Stimulated activated CD8-positive, alpha-beta memory T cell treated with anti-CD3 and anti-CD28 coated beads, Interleukin-15, amount 100 ng/mL, for 4 hours (primary cell): ENCODE data around the gene ADD3.
"Not testable (repeated sequence)": the region's sequence is repeated elsewhere in the genome, so short reads cannot be mapped to it uniquely, and the experiment has no call there.

ENCODE experiments used
- DNase-seq, 2 donors: peaks; one replicate each; pipeline ENCODE4 v3.0.0-alpha.2; 2020; ENCODE audit warnings: low read depth in 2 of 2

ADD3 gene

GRCh38 chr10:110105873-110106272 is 98.1 kb downstream of the ADD3 start:
- DNase-seq: no peak

DNA sequence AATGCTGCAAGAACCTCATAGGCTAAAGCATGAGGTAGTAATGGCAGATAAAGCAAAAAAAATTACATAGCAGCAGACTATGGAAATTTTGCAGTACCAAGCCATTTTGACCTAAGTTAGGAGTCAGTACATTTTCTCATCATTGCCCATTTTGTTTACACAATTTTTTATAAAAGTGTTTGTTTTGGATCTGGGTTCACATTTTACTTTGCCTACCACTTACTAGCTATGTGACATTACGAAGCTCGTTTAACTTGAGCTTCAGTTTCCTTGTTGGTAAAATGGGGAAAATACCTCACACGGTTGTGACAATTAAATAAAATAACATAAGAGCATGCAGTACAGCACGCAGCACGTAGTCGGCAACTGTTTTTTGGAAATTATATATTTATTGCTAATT is 99.6 kb downstream of the ADD3 start:
- DNase-seq: no peak

DNA sequence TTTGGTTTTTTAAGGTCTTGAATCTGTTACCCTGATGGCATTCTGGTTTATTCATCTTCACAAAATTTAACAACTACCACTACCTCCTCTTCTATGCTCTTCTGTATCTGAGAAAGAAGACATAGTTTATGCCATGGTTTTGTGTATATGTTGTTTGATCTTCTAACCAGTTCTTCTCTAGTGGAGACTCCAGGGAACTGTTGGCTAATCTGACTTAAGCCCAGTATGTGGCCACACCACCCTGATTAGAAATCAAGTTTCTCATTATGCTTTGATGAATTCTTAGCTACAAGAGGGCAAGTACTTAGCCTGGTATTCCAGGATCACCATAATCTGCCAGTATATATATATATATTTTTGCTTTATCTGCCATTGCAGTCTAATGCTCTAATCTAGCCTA is 100.1 kb downstream of the ADD3 start:
- no peak for DNase-seq

DNA sequence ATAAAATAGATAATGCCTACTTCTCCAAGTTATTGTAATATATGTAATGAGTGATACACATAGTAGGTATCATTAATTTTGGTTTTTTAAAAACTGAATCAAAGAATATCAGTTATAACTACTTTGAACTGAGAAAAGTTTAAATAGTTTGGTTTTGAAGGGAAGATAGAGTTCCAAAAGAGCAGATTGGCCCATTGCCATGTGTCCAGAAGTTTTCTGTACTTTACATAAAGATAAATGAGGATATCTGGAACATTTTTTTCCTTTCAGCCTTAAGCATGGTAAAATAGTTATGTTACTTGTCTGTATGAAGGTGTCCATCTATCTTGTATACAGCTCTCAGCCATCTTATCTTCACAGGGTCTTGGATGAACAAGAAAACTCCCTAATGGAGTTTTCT is 101.7 kb downstream of the ADD3 start:
- DNase-seq: no peak

DNA sequence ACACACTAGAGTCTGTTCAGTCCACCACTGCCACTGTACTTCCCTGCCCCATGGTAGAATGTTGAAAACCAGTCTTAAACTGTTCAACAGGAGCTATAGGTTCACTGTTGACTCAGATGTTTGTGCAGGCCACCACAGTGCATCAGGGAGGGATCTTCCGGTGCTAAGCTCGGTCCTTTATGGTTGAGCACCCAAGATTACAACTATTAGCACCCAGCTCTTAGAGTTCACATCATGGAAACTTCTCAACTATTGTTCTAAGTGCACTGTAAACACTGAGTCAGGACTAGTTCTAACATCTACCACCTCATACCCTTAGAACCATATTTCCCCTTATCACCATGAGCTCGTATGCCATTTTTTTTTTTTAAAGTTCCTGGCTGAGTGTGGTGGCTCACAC is 102.6 kb downstream of the ADD3 start:
- DNase-seq: no peak

DNA sequence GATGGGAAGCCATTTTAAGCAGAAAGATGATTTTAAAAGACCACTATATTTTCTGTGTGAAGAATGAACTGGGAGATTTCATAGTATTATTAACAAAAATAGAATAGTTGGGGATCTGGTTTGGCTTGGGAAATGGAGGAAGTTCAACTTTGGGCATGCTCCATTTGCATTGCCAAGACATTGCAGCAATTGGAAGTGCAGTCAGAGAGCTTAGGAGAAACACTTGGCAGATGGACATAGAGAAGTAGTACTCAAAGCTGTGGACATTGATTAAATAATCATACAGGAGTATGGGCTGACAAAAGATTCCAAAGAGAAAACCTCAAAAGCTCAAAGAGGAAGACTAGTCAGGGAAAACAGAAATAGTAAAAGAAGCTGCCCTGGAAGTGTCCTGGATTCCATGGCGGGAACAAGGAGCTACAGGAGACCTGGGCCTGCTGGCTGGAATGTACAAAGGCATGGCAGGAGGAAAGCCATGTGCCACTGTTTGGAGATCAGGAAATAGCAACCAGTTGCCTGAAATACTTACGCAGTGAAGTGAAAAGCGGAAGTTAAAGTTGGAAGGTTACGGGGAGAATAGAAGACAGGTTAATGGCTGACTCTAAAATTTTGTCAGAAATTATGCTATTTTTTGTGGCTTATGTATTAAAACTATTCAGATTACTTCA is 106.0 kb downstream of the ADD3 start:
- DNase-seq: no peak

GRCh38 chr10:110114668-110115067 is 106.9 kb downstream of the ADD3 start:
- DNase-seq: not testable (repeated sequence)

DNA sequence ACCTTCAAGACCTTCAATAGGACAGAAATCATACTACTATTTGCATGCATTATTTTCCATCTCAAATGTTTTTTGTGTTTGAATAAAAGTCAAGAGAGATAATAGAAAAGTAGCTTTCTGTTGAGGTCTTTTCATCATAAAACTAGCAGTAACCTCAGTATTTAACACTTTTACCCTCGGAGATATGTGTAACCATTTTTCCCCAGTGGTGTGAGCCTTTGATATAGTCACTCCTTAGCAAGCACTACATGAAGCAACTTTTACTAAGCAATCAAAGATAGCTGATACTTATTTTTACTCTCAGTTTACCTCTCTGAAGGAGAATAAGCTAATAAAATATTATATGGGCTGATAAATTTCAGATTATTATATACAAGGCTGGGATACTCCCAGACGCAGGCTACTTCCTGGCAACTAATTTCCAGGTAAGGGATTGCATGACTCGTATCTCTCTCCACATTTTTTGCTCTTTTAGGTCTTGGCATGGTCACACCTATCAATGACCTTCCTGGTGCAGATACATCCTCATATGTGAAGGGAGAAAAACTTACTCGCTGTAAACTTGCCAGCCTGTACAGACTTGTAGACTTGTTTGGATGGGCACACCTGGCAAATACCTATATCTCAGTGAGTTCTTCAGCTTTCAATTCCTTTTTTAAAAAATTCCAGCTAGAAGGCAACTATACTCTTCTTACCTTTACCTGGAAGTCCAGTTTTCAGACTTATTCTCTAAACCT is 108.2 kb downstream of the ADD3 start:
- no peak for DNase-seq

DNA sequence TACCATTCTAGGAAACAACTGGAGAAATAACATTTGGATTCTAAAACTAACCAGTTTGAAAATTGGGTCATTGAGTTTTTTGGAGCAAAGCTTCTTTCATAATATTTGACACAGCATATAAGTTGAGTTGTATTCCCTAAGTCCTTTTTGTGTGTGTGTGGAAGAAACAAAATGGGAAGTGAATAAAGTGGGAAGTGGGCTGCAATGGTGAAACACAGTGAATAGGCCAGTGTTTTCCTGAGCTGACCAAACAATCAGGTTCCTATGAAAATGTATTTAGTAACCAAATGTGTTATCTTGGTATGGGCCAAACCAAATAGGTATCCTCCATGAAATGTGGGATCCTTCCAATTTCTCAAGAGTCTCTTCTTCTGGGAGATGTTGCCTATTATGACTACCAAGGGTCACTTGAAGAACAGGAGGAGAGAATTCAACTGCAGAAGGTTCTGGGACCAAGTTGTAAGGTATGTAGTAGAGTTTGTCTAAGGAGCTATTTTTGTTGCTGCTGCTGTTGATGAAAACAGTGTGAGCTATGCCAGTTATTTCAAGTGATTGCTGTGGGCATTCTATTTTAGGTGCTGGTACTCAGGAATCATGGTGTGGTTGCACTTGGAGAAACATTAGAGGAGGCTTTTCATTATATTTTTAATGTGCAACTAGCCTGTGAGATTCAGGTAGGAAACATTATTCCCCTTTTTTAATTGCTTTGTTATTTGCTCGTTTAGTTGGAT is 111.3 kb downstream of the ADD3 start:
- no peak for DNase-seq

DNA sequence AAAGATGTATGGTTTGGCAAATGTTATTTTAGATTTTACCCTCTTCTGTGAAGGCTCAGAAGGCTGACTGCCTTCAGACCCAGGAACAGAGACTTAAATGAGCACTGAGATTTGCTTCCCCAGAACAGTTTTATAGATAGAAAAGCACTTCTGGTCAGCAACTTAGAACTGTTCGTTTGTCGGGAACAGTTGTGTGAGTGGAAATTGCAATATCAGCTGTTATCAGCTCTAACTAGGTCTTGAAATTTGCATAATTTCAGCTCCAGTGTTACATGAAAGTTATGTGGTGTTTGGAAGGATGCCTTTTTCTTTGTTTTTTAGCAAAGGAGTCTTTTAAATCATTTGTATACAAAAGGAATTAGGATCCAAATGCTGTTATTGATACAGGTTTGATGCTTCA is 115.8 kb downstream of the ADD3 start:
- DNase-seq: no peak

DNA sequence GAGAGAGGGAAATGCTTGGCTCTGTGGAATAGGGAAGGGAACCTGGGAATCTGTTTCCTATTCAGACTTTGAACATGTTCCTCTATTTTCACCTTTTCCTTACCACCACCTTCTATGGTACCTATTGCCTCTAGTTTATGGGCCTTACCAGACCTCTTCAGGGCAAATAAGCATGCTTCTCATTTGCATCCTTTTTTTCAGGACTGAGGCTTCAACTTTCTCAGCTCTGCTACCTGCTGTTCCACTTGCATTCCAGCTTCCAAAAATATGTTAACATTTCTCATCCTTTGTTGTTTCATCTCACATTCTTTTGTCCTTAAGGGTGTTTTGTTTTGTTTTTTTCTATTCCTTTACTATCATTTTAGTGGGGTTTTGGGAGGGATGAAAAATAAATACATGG is 121.7 kb downstream of the ADD3 start:
- DNase-seq: no peak

DNA sequence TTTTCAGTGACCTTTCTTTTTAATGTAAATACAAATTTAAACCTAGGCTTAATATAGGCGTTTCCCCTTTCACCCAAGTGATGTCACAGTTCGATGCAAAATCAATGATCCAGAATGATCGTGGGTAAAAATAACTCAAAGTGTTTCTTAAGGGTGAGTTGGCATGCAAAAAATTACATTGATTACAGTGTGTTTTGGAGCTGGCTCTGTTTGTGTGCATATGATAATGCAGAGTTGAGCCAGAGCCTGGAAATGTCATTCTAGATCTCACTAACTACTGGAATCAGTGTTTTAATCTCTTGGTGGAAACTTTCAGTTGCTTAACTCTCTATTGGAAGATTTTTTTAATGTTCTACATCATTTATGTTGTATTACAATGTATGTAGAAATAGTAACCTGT is 127.1 kb downstream of the ADD3 start:
- no peak for DNase-seq

DNA sequence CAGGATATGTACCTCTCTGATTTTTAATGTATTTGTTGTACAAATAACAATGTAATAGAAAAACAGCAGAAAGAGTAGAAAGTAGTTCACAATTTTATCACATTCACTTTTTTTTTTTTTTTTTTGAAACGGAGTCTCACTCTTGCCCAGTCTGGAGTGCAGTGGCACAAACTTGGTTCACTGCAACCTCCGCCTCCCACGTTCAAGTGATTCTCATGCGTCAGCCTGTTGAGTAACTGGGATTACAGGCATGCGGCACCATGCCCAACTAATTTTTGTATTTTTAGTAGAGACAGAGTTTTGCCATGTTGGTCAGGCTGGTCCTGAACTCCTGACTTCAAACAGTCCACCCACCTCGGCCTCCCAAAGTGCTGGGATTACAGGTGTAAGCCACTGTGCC is 128.1 kb downstream of the ADD3 start:
- not testable (repeated sequence) for DNase-seq

DNA sequence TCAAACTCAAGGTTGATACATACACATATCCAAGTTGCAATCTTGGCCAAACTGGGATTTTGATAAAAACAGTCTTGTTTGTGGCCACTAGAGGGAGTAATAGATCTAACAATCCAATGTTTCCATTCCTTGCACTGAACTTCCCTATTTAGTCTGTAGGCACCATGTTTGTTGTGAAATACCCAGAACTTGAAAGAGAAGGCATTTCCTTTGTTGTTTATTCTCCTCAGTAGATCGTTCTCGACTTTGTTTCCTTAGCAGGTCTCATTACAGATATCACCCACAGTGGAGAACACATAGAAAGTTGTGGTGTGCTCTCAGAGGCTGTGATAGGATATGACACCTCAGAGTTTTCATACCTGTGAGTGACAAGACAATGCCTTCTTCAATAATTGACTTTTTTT is 129.4 kb downstream of the ADD3 start:
- DNase-seq: no peak

GRCh38 chr10:110138197-110138812 is 130.5 kb downstream of the ADD3 start:
- no peak for DNase-seq

GRCh38 chr10:110141185-110141584 is 133.4 kb downstream of the ADD3 start:
- no peak for DNase-seq

- DNase-seq: no peak
These were observed 134.3 kb downstream of the ADD3 start for GRCh38 chr10:110141871-110142635.

- DNase-seq: no peak
These were observed 135.2 kb downstream of the ADD3 start for GRCh38 chr10:110142965-110143364.

DNA sequence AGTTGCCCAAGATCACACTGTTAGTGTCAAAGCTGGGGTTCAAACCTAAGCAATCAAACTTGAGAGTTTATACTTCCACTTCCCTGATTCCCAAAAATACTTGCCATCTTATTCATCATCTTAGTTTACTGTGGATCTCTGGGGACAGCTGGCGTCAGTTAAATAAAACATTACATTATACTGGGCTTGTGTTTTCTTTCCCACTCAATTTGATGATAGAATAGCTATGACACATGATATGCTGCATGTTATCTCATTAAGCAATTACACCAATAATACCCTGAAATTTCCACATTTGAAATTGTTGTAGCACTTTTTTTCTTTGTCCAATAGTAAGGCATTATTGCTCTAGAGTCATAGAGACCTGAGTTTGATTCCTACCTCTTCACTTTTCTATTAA is 136.7 kb downstream of the ADD3 start:
- no peak for DNase-seq

- DNase-seq: no peak
These were observed 140.2 kb downstream of the ADD3 start for GRCh38 chr10:110147961-110148360.

DNA sequence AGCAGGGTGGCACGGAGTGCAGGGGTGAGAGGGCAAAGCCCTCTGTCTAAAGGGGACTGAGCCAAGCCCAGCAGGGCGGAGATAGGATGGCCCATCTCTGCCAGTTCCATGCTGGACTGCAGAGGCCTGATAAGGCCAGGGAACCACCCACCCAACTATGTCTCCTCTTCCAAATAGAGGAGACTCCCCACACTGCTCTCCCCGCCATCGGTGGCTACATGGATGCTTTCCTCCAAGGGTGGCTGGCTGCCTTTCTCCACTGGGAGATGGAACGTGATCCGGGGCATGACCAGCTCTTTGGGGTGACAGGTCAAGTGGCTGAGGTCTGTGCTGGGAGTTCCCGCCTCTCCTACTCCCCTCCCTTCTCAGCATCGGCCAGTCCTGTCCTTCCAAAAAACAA is 141.5 kb downstream of the ADD3 start:
- no peak for DNase-seq

- DNase-seq: no peak
These were observed 142.3 kb downstream of the ADD3 start for GRCh38 chr10:110150046-110150445.
